T-helper 1 cell treated with Interleukin-12 subunit alpha and Interleukin-12 subunit beta and Interleukin-4 antibody, amounts not matched to agents 30 μg/mL and 1 μg/mL, for 36 hours (primary cell): ENCODE data around the gene PHGDH.

Experiments
- H3K27ac Mint-ChIP-seq: one replicate; pipeline ENCODE4 v1.8.0; 2021; ENCODE audit warnings: mild to moderate bottlenecking, mixed read lengths
- H3K27me3 Mint-ChIP-seq: one replicate; pipeline ENCODE4 v1.8.0; 2021; ENCODE audit warnings: low read depth, mixed read lengths
- H3K36me3 Mint-ChIP-seq: one replicate; pipeline ENCODE4 v1.8.0; 2021; ENCODE audit warnings: low read depth, mixed read lengths
- H3K4me1 Mint-ChIP-seq: one replicate; pipeline ENCODE4 v1.8.0; 2021; ENCODE audit warnings: low read depth, mixed read lengths
- H3K4me3 Mint-ChIP-seq: one replicate; pipeline ENCODE4 v1.8.0; 2021; ENCODE audit warnings: mild to moderate bottlenecking, moderate library complexity, mixed read lengths
- H3K9me3 Mint-ChIP-seq: one replicate; pipeline ENCODE4 v1.8.0; 2021; ENCODE audit warnings: mixed read lengths

Gene PHGDH

GRCh38 chr1:119791377-119791776, 79.6 kb downstream of the PHGDH start:
- Mint-ChIP-seq H3K4me3 (no peak overlapping the region), H3K9me3 (no peaks in the 10 kb centered on the region), H3K27ac (no peak overlapping the region), H3K4me1 (peaks cover 9% of the 10 kb centered on the region), H3K36me3 (peaks cover 2% of the 10 kb centered on the region), H3K27me3 (peaks cover 4% of the 10 kb centered on the region)
